Measurements from ENCODE around the gene PATL2.
"Not testable (repeated sequence)": the region's sequence is repeated elsewhere in the genome, so short reads cannot be mapped to it uniquely, and the experiment has no call there.

The PATL2 gene

DNA sequence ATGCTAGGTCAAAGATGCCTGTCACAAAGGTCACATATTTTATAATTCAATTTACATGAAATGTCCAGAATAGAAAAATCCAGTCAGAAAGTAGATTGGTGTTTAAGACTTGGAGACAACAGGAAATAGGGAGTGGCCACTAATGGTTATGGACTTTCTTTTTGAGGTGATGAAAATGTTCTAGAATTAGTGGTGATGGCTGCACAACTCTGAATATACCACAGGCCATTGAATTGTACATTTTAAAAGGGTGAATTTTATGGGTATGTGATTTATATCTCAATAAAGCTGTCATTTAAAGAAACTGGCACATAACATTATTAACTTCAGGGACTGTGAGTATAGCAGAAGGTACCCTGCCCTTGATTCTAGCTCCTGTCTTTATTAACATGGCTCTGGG lies 63.5 kb downstream of the PATL2 start:
- DNase-seq (ENCODE audit: low read depth, low spot score): no peak

DNA sequence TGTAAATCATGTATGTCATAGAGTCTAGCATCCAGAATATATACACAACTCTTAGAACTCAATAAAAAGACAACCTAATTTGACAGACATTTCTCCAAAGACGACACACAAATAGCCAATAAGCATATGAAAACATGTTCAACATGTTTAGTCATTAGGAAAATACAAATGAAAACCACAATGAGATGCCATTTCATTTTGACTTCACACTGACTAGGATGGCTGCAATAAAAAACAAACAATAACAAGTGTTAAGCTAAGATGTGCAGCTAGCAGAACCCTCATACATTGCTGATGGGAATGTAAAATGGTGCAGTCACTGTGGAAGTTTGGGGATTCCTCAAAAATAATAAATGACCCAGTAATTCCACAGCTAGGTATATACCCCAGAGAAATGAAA lies 64.1 kb downstream of the PATL2 start:
- no peak for DNase-seq (ENCODE audit: low read depth, low spot score)

DNA sequence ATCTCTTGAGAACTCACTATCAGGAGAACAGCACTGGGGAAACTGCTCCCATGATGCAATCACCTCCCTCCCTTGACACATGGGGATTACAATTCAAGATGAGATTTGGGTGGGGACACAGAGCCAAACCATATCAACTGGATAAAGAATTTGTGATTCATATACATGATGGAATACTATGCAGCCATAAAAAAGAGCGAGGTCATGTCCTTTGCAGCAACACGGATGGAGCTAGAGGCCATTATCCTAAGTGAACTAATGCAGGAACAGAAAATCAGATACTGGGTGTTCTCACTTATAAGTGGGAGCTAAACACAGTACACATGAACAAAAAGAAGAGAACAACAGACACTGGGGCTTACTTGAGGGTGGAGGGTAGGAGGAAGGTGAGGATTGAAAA lies 64.7 kb downstream of the PATL2 start:
- no peak for DNase-seq (ENCODE audit: low read depth, low spot score)

GRCh38 chr15:44641651-44642050 lies 69.5 kb downstream of the PATL2 start:
- DNase-seq (ENCODE audit: low read depth, low spot score): no peak

DNA sequence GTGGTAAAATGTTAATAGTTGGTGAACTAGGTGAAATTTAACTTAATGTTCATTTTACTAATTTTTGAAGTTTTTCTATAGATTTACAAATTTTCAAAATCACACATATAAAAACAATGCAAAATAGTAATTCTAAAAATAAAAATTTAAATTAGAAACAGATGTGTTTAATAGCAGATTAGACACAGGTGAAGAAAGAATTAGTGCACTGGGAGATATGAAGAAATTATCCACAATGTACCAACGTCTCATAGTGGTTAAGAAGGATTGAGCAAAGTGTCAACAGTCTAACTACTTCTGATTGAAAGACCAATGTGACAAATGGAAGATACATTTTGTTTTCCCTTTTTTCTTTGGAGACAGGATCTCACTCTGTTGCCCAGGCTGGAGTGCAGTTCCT lies 74.1 kb downstream of the PATL2 start:
- no peak for DNase-seq (ENCODE audit: low read depth, low spot score)

DNA sequence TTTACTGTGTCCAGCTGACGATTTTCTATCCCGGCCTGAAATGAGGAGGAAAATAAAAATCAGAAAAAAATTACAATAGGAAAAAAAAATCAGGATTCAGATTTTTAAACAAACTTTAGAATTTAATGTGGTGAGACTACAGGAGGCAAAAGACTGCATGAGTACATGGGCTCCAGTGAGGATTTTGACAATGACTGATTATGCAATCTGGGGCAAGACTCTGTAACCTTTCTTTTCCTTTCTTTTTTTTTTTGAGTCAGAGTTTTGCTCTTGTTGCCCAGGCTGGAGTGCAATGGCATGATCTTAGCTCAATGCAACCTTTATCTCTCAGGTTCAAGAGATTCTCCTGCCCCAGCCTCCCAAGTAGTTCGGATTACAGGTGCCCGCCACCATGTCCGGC lies 77.5 kb downstream of the PATL2 start:
- DNase-seq (ENCODE audit: low read depth, low spot score): no peak

GRCh38 chr15:44625286-44625685 lies 85.8 kb downstream of the PATL2 start:
- not testable (repeated sequence) for DNase-seq (ENCODE audit: low read depth, low spot score)

GRCh38 chr15:44623178-44623577 lies 87.9 kb downstream of the PATL2 start:
- DNase-seq (ENCODE audit: low read depth, low spot score): no peak

DNA sequence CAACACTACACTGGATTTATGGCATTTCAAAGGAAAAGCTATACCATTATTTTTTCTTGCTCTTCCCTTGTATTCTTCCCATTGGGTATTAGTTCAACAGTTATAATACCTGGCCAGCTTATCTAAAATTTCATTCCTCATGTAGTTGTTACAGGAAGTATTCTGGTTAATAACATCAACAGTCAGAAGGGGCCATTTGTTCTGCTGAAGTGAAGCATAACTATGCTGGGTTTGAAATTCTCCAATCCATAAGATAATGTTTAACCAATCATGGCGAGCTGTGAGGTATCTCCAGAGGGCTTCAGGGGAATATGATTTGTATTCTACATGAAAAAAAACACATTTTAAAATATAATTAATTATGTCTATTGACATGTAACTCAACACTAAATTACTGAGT lies 91.0 kb downstream of the PATL2 start:
- no peak for DNase-seq (ENCODE audit: low read depth, low spot score)

GRCh38 chr15:44616974-44617373 lies 94.1 kb downstream of the PATL2 start:
- DNase-seq (ENCODE audit: low read depth, low spot score): no peak

Measured in activated naive CD8-positive, alpha-beta T cell treated with anti-CD3 and anti-CD28 coated beads, Interleukin-2, amount 50 U/mL, for 16 hours (primary cell).